GM21737 (cell line): ENCODE data around the gene SSH2.
"Not testable (repeated sequence)": the region's sequence is repeated elsewhere in the genome, so short reads cannot be mapped to it uniquely, and the experiment has no call there.

Source experiments
- ATAC-seq: cut with Tn5 transposase; IDR thresholded peaks from one replicate; pipeline ENCODE4 v1.9.1; 2021; ENCODE audit warnings: mild to moderate bottlenecking, moderate library complexity; ENCODE audit not compliant: unreplicated experiment

Gene SSH2

DNA sequence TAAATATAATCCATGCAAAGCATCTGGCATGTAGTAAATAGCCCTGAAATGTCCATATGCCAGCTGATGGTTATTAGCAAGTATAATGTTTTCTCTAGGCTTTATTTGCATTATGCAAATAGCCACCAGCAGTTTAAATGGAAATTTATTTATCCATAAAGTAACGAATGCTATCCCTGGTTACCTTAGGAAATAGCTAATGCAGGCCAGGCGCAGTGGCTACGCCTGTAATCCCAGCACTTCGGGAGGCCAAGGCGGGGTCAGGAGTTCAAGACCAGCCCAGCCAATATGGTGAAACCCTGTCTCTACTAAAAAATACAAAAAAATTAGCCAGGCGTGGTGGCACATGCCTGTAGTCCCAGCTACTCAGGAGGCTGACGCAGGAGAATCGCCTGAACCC, 254.1 kb downstream of the SSH2 start:
- ATAC-seq: not testable (repeated sequence)

GRCh38 chr17:29674281-29674680, 255.7 kb downstream of the SSH2 start:
- ATAC-seq: no peak

DNA sequence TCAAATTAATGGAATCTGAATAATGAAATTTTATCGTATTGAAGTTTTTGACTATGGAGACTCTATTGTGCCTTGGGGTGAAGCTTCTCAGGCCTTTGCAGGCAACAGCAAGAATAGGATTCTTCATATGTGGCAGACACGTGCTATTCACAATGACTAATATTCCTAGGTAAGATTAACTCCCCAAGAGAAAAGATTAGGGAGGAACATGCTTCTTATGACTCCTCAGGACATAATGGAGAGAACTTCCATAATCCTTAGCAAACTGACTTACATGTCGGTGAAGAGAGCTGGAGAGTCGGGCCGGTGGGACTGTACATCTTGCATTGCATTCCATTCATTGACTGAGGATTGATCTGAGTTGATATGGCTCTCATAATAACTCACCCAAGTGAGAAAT, 258.4 kb downstream of the SSH2 start:
- no peak for ATAC-seq

GRCh38 chr17:29669266-29669665, 260.8 kb downstream of the SSH2 start:
- ATAC-seq: no peak

- no peak for ATAC-seq
Measured at GRCh38 chr17:29667969-29668368, 262.1 kb downstream of the SSH2 start.

DNA sequence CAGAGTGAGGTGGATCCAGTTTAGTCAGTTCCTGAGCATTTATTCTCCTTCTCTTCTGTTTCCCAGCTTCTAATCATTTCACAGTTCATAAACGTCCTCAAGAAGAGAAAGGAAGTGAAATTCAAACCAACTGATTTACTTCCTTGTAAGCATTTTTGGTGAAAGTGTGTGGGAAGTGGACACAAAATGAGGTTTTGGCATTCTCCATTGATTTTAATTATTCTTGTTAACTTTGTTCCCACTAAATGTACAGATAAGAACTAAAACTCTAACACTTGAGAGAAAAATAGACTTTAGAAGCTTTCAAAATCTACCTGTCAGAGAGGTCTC, 264.6 kb downstream of the SSH2 start:
- no peak for ATAC-seq

- no peak for ATAC-seq
Measured at GRCh38 chr17:29664743-29665480, 265.1 kb downstream of the SSH2 start.

- ATAC-seq: no peak
Measured at GRCh38 chr17:29663155-29663554, 266.9 kb downstream of the SSH2 start.

- ATAC-seq: no peak
Measured at GRCh38 chr17:29661213-29661612, 268.8 kb downstream of the SSH2 start.

DNA sequence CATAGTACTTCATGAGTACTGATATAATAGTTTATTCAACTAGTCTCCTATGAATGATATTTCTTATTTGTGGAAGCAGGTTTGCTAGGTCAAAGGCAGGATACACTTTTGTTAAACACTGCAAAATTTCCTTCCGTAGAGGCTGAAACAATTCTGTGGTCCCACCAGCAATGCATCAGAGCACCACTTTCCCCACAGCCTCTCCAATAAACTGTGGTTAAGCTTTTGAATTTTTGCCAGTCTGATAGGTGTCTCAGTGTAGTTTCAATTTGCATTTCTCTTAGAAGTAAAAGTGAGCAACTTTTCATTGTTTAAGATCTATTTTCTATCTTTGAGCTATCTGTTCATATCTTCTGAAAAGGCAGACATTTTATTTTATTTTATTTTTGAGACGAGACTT, 270.9 kb downstream of the SSH2 start:
- no peak for ATAC-seq

DNA sequence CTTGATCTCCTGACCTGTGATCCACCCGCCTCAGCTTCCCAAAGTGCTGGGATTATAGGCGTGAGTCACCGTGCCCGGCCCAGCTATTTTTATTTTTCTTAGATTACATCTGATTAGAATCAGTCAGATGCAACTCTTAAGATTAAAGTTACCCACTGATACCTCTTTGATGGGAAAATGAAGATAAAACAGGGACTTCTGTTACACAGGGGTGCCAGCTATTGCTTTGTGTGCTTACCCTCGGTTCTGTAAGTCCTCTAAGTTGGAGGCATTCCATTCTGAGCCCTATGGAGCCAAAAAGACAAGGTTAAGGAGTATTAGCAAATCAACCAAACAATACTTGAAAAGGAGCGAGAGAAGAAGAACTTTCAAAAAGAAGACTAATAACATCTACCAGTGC, 274.7 kb downstream of the SSH2 start:
- no peak for ATAC-seq

GRCh38 chr17:29653995-29654714, 275.9 kb downstream of the SSH2 start:
- ATAC-seq: no peak

DNA sequence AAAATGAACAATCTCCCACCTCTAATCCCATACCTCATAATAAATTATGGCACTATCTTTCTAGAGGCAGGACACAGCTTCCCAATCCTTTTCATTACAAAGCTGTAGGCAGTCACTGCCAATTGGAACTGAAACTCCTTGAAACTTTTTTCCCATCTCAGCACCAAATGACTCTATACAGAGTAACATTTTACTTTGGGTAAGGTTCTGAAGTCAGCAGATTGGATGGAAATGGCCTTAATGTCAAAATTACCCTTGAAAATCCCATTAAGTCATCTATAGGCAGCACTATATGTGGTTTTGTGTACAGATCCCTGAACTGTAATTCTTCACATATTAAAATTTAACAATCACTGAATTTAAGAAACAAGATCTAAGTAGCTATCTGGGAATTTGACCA, 277.1 kb downstream of the SSH2 start:
- no peak for ATAC-seq

DNA sequence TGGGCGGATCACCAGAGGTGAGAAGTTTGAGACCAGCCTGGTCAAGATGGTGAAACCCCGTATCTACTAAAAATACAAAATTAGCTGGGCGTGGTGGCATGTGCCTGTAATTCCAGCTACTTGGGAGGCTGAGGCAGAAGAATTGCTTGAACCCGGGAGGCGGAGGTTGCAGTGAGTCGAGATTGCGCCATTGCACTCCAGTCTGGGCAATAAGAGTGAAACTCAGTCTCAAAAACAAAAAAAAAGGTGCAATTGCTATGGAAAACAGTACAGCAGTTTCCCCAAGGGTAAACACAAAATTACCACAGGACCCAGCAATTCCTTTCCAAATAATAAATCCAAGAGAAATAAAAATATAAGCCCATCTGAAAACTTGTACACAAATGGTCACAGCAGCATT, 278.1 kb downstream of the SSH2 start:
- not testable (repeated sequence) for ATAC-seq

DNA sequence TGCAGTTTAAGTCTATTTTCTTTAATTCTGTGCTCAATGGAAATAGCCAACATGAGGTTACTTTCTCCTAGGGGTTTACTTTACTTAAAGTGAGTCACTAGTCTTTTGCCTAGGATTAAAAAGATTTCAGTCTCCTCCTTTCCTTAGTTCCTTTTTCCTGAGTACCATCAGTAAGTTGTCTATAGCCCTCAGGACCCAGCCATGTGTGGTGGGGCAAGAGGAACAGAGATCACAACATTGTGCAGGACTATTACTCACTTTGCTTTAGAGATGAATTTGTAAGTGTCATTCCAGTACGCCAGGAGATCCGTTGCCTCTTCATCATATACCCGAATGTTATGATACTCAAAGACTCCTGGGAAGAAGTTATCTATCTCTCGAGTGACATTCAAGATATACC, 279.6 kb downstream of the SSH2 start:
- no peak for ATAC-seq

DNA sequence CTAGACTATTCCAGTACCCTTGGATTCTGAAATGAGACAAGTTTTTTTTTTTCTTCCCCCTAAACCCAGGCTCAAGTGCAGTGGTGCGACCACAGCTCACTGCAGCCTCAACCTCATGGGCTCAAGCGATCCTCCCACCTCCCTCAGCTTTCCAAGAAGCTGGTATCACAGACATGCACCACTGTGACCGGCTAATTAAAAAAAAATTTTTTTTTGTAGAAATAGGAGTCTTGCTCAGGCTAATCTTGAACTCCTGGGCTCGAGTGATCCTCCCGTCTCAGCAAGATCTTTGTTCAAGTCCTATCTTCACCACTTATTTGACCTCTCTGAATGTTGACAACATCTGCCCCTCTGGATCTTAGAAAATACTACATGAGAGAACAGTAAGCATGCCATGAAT, 280.7 kb downstream of the SSH2 start:
- no peak for ATAC-seq

- no peak for ATAC-seq
Measured at GRCh38 chr17:29648005-29648404, 282.0 kb downstream of the SSH2 start.

- no peak for ATAC-seq
Measured at GRCh38 chr17:29645515-29646051, 284.4 kb downstream of the SSH2 start.

GRCh38 chr17:29643817-29644160, 286.2 kb downstream of the SSH2 start:
- no peak for ATAC-seq

- no peak for ATAC-seq
Measured at GRCh38 chr17:29642171-29642611, 287.8 kb downstream of the SSH2 start.

DNA sequence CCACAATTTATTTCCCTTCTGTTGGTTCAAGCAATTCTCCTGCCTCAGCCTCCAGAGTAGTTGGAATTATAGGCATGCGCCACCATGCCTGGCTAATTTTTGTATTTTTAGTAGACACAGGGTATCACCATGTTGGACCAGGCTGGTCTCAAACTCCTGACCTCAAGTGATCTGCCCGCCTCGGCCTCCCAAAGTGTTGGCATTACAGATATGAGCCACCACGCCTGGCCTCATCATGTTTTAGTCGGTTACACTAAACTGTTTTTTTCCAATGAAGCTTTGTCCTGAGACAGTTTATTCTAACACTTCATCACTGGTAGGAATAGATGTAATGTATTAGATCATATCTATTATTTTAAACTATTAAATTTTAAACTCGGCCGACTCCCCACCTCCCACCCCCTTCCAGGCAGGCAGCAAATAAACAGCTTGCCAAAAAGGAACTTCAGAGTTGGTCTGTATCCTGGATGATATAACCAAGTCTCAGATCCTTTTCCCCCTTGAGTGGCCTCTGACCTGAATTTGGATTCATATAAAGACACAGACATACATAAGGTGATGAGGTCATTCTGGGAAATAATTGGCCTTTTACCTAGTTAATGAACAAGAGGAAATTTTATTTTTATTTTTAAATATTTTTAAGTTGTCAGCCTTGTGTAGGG, 288.9 kb downstream of the SSH2 start:
- ATAC-seq: no peak

- ATAC-seq: no peak
Measured at GRCh38 chr17:29640413-29640812, 289.6 kb downstream of the SSH2 start.
